Calu3 (cell line): ENCODE data around the gene SLC35A2. TPM values are rescaled to one million over a fixed set of nuclear protein-coding genes. Genes with fewer than 3 reads are reported as not detected.
"Not testable (repeated sequence)": the region's sequence is repeated elsewhere in the genome, so short reads cannot be mapped to it uniquely, and the experiment has no call there.

Experiments used
- BruUV-seq: library from RNA; stranded (reverse); fragments of 400-500 nt; replicated peaks from 2 replicates; lab custom pipeline; 2021; lab: Mats Ljungman, UMichigan
- CTCF ChIA-PET: fragments of 300-600 bp; sonication (Branson Sonifier 250); formaldehyde crosslinking; loops from one replicate; lab custom pipeline; 2022; ENCODE audit warnings: antibody characterized with exemption; lab: Charles Lee
- DNase-seq: peaks from one replicate; pipeline ENCODE4 v3.0.0; 2022
- H3K27ac Mint-ChIP-seq: one replicate; pipeline ENCODE4 v1.8.0; 2022; ENCODE audit warnings: mixed read lengths; ENCODE audit not compliant: unreplicated experiment
- H3K27me3 Mint-ChIP-seq: one replicate; pipeline ENCODE4 v1.8.0; 2022; ENCODE audit warnings: mixed read lengths; ENCODE audit not compliant: unreplicated experiment
- H3K36me3 Mint-ChIP-seq: one replicate; pipeline ENCODE4 v1.8.0; 2022; ENCODE audit warnings: mild to moderate bottlenecking, moderate library complexity, mixed read lengths; ENCODE audit not compliant: insufficient read depth, unreplicated experiment
- H3K4me1 Mint-ChIP-seq: one replicate; pipeline ENCODE4 v1.8.0; 2022; ENCODE audit warnings: mild to moderate bottlenecking, low read depth, mixed read lengths; ENCODE audit not compliant: unreplicated experiment
- H3K4me3 Mint-ChIP-seq: one replicate; pipeline ENCODE4 v1.8.0; 2022; ENCODE audit warnings: mild to moderate bottlenecking, low read depth, moderate library complexity, mixed read lengths; ENCODE audit not compliant: unreplicated experiment
- H3K9me3 Mint-ChIP-seq: one replicate; pipeline ENCODE4 v1.8.0; 2022; ENCODE audit warnings: low read depth, mixed read lengths; ENCODE audit not compliant: unreplicated experiment
- CTCF ChIP-seq: fragments of 200-600 bp; IDR thresholded peaks from one replicate; pipeline ENCODE4 v1.8.0; 2022; ENCODE audit warnings: antibody characterized with exemption; ENCODE audit not compliant: unreplicated experiment
- intact Hi-C: fragments of 100-400 bp; cut with micrococcal nuclease; formaldehyde crosslinking; loops from one replicate; pipeline ENCODE4 v1.10.0; 2022; ENCODE audit not compliant: unreplicated experiment
- total RNA-seq: library from RNA; stranded (reverse); gene quantifications from 2 replicates; pipeline ENCODE4 v1.2.3, GENCODE V29; 2022

The SLC35A2 gene
- total RNA-seq, 1 experiment from 2014 or later = 68.1 TPM

GRCh38 chrX:48864210-48864609 is 47.2 kb downstream of the SLC35A2 start:
- H3K4me3 Mint-ChIP-seq = peak overlapping the region; percentile 21
- no peak for TF ChIP-seq CTCF
- H3K36me3 Mint-ChIP-seq = peaks cover 5% of the 10 kb centered on the region
- H3K9me3 Mint-ChIP-seq = no peaks in the 10 kb centered on the region
- peak; percentile 46 for DNase-seq
- H3K27me3 Mint-ChIP-seq = no peaks in the 10 kb centered on the region
- intact Hi-C loops = loop anchor here (10.0 kb wide), 1 partner anchor 51 kb away; the partner anchor contains the start of genes PIM2 and SLC35A2
- peak overlapping the region; percentile 67 for H3K27ac Mint-ChIP-seq
- H3K4me1 Mint-ChIP-seq = peaks cover 23% of the 10 kb centered on the region
- CTCF ChIA-PET = interaction anchor here (0.7 to 1.5 kb wide), 3 partner anchors 16 to 813 kb away, joined by 3 to 6 read pairs (median 3); partner anchors contain the start of genes PQBP1 and TIMM17B
- no TSS peak for BruUV-seq

- CTCF ChIA-PET = no interaction called here
- BruUV-seq = no TSS peak
- intact Hi-C loops = no loop called here
- H3K4me1 Mint-ChIP-seq = peaks cover 13% of the 10 kb centered on the region
- H3K27ac Mint-ChIP-seq = peak overlapping the region; percentile 36
- peaks cover 4% of the 10 kb centered on the region for H3K9me3 Mint-ChIP-seq
- TF ChIP-seq CTCF = peak; percentile 46
- peaks cover 4% of the 10 kb centered on the region for H3K36me3 Mint-ChIP-seq
- peak; percentile 27 for DNase-seq
- peak overlapping the region; percentile 6 for H3K4me3 Mint-ChIP-seq
- H3K27me3 Mint-ChIP-seq = no peaks in the 10 kb centered on the region
Measured at GRCh38 chrX:48854898-48855297, 56.5 kb downstream of the SLC35A2 start.

GRCh38 chrX:48854121-48854804 is 57.2 kb downstream of the SLC35A2 start:
- CTCF ChIA-PET, H3K4me3 Mint-ChIP-seq, H3K9me3 Mint-ChIP-seq, BruUV-seq, intact Hi-C loops, DNase-seq, H3K27me3 Mint-ChIP-seq, H3K36me3 Mint-ChIP-seq: not testable (repeated sequence)
- H3K27ac Mint-ChIP-seq = peak overlapping the region; percentile 36
- H3K4me1 Mint-ChIP-seq = peaks cover 13% of the 10 kb centered on the region

GRCh38 chrX:48853494-48853893 is 58.0 kb downstream of the SLC35A2 start:
- BruUV-seq, DNase-seq, H3K27ac Mint-ChIP-seq, H3K36me3 Mint-ChIP-seq, H3K9me3 Mint-ChIP-seq, H3K4me3 Mint-ChIP-seq, CTCF ChIA-PET, intact Hi-C loops, H3K27me3 Mint-ChIP-seq: not testable (repeated sequence)
- H3K4me1 Mint-ChIP-seq = peaks cover 13% of the 10 kb centered on the region

Other genes starting within 250 kb of the SLC35A2 start
- 1.1 TPM in 1 of 2 replicates, not detected in the other for gene WAS, start 227.8 kb downstream of the SLC35A2 start, total RNA-seq
- gene SUV39H1, start 214.9 kb downstream of the SLC35A2 start, total RNA-seq = 20.8 and 23.3 TPM in 2 replicates
- not detected in 2 replicates for gene GLOD5, start 149.9 kb downstream of the SLC35A2 start, total RNA-seq
- not detected in 2 replicates for gene GATA1, start 125.1 kb downstream of the SLC35A2 start, total RNA-seq
- gene HDAC6, start 109.6 kb downstream of the SLC35A2 start, total RNA-seq = 68.1 and 78.7 TPM in 2 replicates
- 0.47 and 0.49 TPM in 2 replicates for gene ERAS, start 85.1 kb downstream of the SLC35A2 start, total RNA-seq
- 53.3 and 70.5 TPM in 2 replicates for gene PCSK1N, start 76.0 kb downstream of the SLC35A2 start, total RNA-seq
- 86.1 and 96.8 TPM in 2 replicates for gene TIMM17B, start 13.9 kb downstream of the SLC35A2 start, total RNA-seq
- 110 and 113 TPM in 2 replicates for gene PQBP1, start 13.7 kb downstream of the SLC35A2 start, total RNA-seq
- 12.8 and 13.9 TPM in 2 replicates for gene PIM2, start 7.4 kb upstream of the SLC35A2 start, total RNA-seq
- 67.8 and 73.0 TPM in 2 replicates for gene OTUD5, start 46.0 kb upstream of the SLC35A2 start, total RNA-seq
- gene KCND1, start 60.2 kb upstream of the SLC35A2 start, total RNA-seq = 8.4 and 9.7 TPM in 2 replicates
- gene GRIPAP1, start 90.6 kb upstream of the SLC35A2 start, total RNA-seq = 92.8 and 97.8 TPM in 2 replicates
- gene TFE3, start 131.7 kb upstream of the SLC35A2 start, total RNA-seq = 32.2 and 35.1 TPM in 2 replicates
- 30.8 and 39.0 TPM in 2 replicates for gene CCDC120, start 147.4 kb upstream of the SLC35A2 start, total RNA-seq
- 11.5 and 16.1 TPM in 2 replicates for gene PRAF2, start 162.4 kb upstream of the SLC35A2 start, total RNA-seq
- 42.7 and 59.3 TPM in 2 replicates for gene WDR45, start 168.2 kb upstream of the SLC35A2 start, total RNA-seq
- 32.3 and 35.7 TPM in 2 replicates for gene GPKOW, start 212.1 kb upstream of the SLC35A2 start, total RNA-seq